Myocyte (in vitro differentiated cells): ENCODE data around the gene AMPD2. TPM values are rescaled to one million over a fixed set of nuclear protein-coding genes. Genes with fewer than 3 reads are reported as not detected.
A peak's percentile ranks its signal among the peaks of the same experiment; 100 is the strongest.
"Not testable (repeated sequence)": the region's sequence is repeated elsewhere in the genome, so short reads cannot be mapped to it uniquely, and the experiment has no call there.

Experiments used
- DNase-seq: peaks from one replicate; pipeline ENCODE4 v3.0.0-alpha.2; 2012; ENCODE audit warnings: low read depth
- total RNA-seq: library from RNA; depleted of rRNA; stranded (reverse); fragments of >200 nt; gene quantifications from 2 replicates; pipeline ENCODE4 v1.2.3, GENCODE V29; 2014

AMPD2 gene
- total RNA-seq, 1 donor from 2014 or later: 54.9 TPM

DNA sequence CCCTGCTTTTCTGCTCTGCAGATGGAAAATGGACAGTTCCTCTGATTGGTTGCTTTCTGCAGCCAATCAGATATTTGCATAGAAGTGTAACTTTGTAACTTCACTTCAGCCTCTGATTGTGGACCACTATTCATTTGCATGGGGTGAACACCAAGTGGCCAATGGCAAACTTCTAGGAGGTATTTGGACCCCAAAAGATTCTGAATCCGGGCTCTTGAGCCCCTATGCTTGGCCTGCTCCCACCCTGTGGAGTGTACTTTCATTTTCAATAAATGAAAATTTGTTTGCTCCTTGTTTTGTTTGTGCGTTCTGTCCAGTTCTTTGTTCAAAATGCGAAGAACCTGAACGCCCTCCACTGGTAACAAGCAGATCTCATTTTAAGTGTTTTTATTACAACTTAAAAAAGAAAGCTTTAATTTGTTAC, 29.9 kb downstream of the AMPD2 start:
- DNase-seq: peak; percentile 63

DNA sequence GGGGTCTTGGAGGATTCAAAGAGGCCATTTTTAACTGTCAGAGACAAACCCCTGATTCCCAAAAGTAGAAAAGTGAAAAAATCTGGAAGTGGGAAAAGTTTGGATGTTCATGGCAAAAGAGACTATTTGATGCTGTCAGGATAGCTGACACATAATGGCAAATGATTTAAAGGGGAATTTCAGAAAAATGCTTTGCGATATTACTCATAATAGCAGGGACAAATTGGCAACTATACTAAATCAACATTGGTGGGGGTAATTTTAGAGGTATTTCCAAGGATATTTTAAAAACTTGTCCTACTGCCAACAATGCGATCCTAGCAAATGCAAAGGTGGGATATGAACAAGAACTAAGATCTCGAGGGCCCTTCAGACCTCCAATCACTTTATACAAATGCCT, 31.0 kb downstream of the AMPD2 start:
- DNase-seq: no peak

DNA sequence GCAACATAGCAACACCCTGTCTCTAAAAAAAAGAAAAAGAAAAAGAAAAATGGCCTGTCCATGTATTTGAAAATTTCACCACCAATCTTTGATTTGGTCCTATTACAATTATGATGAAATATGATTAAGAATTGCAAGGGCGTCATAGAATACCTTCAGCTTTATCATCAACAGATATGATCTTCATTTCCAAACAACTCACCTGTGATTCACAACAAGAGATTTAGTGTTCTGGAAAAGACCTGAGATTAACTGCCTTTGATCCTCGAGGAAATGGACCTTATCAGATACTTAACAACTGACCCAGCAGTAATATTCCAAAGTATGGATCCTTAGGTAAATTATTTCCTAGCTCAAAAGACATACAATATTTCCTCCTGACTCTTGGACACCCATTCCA, 32.8 kb downstream of the AMPD2 start:
- DNase-seq: no peak

DNA sequence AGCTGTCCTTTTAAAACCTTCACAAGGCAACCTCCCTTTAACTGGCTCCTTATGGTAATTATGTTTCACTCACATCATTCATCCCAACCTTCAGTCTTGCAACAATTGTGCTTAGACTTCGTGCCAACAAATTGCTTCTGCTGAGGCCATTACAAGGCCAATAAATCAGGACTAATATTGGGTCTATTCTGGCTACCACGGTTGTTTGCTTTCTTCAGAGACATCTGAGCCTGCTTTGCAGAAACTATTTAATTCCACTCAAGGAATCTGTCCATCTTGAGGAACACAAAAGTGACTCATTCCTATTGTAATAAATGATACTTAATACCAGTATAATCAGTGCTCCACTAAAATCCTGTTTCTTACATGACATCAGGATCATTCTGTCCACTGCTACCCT, 33.7 kb downstream of the AMPD2 start:
- no peak for DNase-seq

- DNase-seq: no peak
Measured at GRCh38 chr1:109654519-109654918, 34.9 kb downstream of the AMPD2 start.

GRCh38 chr1:109655615-109656519, 36.2 kb downstream of the AMPD2 start, which contains the start of gene GSTM4:
Gene GSTM4 (plus strand): TSS chr1:109656099. CDS start chr1:109656390, 291 bp downstream.
- DNase-seq: peak; percentile 80

- DNase-seq: no peak
Measured at GRCh38 chr1:109657395-109657794, 37.8 kb downstream of the AMPD2 start.

DNA sequence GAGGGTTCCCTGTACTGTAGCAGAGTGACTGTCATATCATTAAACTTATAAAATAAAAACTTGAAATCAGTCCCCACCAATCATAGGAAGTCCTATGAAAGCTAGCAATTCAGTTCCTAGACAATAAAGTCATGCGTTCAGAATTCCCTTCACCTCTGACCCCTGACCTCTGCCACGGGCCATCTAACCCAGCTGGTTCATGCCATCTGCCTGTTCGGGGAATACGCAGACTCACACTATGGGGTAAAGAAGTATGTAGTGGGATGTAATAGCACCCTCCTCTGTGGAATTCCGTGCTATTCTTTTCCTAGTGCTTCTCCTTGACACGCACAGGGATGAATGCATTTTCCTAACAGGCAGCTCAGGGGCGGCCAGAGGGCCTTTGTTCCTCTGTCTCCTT, 38.3 kb downstream of the AMPD2 start:
- no peak for DNase-seq

DNA sequence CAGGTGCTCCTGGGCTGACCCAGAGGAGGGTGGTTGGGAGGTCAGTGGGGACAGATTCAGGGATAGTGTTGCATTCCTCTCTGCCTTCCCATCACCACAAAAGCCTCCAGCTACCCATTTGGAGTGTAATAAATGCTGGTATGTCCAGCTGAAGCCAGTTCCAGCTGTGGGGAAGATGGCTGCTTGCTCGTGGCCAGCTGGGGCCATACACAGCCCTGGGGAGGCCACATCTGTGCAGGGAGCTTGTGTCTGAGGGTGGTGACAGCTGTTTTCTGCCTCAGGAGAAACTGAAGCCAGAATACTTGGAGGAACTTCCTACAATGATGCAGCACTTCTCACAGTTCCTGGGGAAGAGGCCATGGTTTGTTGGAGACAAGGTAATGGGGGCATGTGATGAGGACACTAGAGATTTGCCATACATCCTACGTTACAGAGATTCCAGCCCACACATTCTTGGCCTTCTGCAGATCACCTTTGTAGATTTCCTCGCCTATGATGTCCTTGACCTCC, 39.0 kb downstream of the AMPD2 start:
- peak; percentile 40 for DNase-seq

GRCh38 chr1:109659145-109659544, 39.5 kb downstream of the AMPD2 start:
- no peak for DNase-seq

- no peak for DNase-seq
Measured at GRCh38 chr1:109659997-109660690, 40.5 kb downstream of the AMPD2 start.

- DNase-seq: not testable (repeated sequence)
Measured at GRCh38 chr1:109660691-109661026, 41.0 kb downstream of the AMPD2 start.

- DNase-seq: no peak
Measured at GRCh38 chr1:109661391-109661790, 41.8 kb downstream of the AMPD2 start.

DNA sequence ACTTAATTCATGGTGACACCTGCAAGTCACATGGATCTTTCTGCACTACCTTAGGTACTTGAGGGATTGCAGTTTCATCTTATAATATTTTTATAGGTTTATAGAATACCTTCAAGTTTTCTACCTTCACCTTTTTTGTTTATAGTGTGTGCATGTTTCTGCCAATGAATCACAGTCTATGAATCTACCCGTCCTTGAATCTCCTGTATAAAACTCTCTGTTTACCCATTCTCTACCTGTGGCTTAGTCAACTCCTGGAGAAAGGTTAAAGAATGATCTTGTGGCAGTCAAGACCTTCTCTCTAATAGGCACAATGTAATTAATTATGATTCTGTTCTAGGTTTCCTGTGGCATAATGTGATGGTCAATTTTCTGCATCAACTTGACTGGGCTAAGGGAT, 45.0 kb downstream of the AMPD2 start:
- DNase-seq: no peak

DNA sequence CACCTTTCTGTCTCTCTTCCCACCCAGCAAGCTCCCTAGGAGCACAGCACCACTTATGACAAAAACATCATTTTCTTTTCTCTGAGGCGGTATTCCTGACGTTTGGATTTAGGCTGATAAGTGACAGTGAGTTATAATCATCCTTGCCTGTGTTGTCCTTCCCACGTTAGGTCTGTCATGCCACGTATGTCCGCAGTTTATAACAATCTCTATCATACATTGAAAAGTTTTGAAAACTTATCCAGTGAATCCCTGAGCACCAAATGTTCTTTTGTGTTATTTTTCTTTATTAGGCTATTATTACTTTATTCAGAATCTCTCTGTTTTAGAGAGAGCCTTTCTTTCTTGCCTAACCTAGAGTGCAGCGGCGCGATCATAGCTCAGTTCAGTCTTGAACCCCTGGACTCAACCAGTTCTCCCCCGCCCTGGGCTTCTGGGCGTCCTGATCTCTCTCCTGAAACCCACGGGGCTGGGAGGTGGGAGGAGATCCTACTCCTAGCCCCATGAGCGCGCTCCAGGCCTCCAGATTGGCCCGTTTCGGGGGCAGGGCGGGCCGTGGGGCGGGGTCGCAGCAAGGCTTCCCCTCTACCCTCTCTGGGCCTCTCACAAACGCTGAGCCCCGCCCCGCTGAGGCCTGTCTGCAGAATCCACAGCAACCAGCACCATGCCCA, 48.0 kb downstream of the AMPD2 start, which contains the start of gene GSTM2:
GSTM2 (plus strand) TSS at position 606 of the 671 bp plus-strand sequence; CDS start at position 665, 59 bp downstream.
- DNase-seq: peak; percentile 91

DNA sequence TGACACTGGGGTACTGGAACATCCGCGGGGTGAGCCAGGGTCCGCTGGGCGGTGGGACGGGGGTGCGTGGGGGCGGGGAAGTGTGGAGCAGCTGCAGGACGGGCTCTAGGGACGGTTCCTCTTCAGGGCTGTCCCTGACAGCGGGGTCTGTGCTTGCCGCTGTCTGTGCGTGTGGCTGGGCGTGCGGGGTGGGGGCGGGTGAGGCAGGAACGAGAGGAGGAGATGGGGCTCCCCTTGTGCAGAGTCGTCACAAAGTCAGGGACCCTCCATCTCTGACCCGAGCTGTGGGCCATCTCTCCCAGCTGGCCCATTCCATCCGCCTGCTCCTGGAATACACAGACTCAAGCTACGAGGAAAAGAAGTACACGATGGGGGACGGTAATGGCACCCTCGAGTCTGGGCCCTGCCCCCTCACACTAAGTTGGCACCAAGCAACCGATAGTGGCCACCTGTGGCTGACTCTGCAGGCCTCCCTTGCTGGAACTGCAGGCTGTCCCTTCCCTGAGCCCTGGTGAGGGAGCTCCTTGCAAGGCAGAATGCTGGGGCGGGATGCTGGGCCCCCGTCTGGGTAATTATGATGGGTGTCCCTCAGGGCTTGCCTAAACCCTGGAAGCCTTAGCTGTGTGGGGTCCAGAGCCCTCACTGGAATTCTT, 48.6 kb downstream of the AMPD2 start:
- no peak for DNase-seq

GRCh38 chr1:109669246-109669948, 49.8 kb downstream of the AMPD2 start:
- DNase-seq: no peak

DNA sequence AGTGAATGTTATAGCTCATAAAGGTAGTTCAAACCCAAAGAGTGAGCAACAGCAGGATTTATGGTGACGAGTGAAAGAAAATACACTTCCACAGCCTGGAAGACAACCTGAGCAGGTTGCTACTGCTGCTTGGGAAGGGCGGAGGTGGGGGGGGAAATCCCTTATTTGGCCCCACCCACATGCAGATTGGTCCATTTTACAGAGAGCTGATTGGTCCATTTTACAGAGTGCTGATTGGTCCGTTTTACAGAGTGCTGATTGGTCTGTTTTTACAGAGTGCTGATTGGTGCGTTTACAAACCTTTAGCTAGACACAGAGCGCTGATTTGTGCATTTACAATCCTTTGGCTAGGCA, 50.3 kb downstream of the AMPD2 start:
- DNase-seq: not testable (repeated sequence)

- DNase-seq: no peak
Measured at GRCh38 chr1:109671067-109671466, 51.4 kb downstream of the AMPD2 start.

- DNase-seq: not testable (repeated sequence)
Measured at GRCh38 chr1:109673861-109674260, 54.2 kb downstream of the AMPD2 start.
